Measurements from ENCODE around the gene OR8B2.
A peak's percentile ranks its signal among the peaks of the same experiment; 100 is the strongest.
"Not testable (repeated sequence)": the region's sequence is repeated elsewhere in the genome, so short reads cannot be mapped to it uniquely, and the experiment has no call there.

The OR8B2 gene, protein sequence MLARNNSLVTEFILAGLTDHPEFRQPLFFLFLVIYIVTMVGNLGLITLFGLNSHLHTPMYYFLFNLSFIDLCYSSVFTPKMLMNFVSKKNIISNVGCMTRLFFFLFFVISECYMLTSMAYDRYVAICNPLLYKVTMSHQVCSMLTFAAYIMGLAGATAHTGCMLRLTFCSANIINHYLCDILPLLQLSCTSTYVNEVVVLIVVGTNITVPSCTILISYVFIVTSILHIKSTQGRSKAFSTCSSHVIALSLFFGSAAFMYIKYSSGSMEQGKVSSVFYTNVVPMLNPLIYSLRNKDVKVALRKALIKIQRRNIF

GRCh38 chr11:124384399-124384798 lies at the start of gene OR8B2:
TSS of gene OR8B2 (minus strand) at chr11:124384499. CDS start at chr11:124383343, 1,156 bp downstream.
- DNase-seq = no peak

- no peak for DNase-seq
Observed at GRCh38 chr11:124429599-124429998, 45.3 kb upstream of the OR8B2 start.

- DNase-seq = no peak
Observed at GRCh38 chr11:124424384-124424921, 40.2 kb upstream of the OR8B2 start, which contains the start of gene OR8B4. TSS of gene OR8B4 (minus strand) at chr11:124424871. CDS start at chr11:124424871, 0 bp downstream.

DNA sequence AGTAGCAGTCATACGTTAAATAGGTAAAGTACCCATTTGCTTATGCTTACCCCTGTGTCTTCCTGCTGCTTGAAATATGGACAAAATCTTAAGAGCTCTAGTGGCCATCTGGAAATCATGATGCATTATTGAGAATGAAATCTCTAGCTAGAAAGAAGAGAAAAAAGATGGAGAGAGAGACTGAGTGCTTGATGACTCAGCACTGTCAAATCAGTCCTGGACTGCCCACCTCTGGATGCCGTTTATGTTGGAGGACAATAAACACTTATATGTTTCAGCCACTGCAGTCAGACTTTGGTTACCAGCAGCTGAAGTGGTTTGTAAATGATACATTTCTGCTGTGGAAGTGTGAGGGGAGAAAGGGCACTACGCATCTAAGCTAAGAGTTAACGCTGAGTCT lies 36.7 kb upstream of the OR8B2 start:
- DNase-seq = no peak

DNA sequence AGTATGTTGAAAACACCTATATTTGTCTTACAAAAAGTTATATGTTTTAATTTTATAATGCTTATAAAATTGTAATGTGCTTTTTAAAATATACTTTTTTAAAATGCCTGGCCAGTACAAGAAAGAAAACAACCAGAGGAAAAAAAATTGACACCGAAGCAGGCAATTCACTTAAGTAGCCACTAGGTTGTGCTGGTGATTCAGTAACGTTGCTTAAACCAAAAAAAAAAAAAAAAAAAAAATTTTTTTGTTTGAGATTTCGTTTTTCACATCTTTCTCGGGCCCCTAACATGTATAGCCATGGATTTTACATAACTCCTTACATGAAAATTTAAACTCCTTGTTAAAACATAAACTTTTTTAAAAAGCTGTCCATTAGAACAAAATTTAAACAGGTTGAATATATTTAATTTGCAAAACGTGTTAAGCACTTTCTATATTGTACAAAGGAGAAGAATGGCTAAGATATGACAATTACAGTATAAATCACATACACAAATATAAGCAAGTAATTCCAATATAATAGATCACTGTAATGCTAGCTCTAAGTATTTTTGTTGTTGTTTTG lies 31.1 kb upstream of the OR8B2 start:
- no peak for DNase-seq

DNA sequence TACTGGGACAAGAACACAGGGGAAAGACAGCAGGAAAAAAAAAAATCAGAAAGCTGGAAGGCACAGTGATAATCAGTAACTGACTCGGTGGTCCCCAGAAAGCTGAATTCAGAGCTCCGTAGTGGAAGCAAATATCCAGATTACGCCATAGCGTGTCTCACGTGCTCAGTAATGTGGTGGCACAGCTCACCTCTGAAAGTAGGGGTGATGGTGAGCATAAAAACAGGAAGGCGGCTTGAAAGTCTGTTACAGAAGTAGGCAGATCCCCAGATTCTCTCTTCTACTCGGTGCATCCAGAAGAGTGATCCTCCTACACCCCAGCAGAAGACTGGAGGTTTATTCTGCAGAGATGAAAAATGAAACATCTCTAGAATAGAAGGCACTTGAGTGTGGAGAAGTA lies 25.6 kb upstream of the OR8B2 start:
- DNase-seq = no peak

DNA sequence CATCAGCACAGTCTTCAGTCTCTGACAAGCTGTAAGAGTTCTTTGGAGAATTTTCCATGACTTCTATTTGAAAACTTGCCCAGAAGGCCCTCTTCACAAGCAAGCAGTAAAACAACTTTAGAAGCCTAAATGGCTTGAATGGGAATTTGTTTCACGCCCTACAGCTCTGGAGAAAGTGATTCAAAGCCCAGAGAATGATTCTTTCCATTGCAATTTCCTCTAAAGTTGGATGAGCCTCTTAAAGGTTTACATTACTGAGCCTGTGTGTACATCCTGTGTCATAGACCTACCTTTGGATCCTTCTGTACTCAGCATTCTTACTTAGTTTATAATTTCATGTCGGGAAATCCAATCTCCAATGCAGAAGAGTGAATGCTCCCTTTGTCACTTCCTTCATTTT lies 21.3 kb upstream of the OR8B2 start:
- no peak for DNase-seq

- DNase-seq = not testable (repeated sequence)
Observed at GRCh38 chr11:124403186-124403585, 18.9 kb upstream of the OR8B2 start.

GRCh38 chr11:124402326-124402922 lies 18.1 kb upstream of the OR8B2 start:
- peak; percentile 5 for DNase-seq

DNA sequence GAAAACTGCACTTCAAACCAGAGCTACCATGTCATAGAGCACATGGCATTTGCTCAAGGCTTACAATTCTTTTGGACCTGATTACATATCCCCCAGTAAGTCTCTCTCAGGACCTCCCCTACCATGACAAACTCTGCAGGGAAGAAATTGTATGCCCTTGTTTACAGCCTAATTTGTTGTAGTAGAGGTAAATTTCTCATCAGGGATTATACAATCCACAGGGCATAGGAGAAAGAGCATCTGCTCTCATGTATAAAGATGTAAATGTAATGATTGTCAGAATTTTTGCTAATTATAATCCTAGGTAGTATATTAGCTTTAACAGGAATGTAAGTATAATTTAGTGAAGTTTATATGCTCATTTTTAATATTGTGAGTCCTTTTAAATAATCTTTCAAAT lies 14.6 kb upstream of the OR8B2 start, which contains the start of gene OR8B3:
Gene OR8B3, minus strand, starts transcription at position 101 of the 400 bp plus-strand sequence. CDS start 1,673 bp downstream, outside the sequence.
- DNase-seq = no peak

DNA sequence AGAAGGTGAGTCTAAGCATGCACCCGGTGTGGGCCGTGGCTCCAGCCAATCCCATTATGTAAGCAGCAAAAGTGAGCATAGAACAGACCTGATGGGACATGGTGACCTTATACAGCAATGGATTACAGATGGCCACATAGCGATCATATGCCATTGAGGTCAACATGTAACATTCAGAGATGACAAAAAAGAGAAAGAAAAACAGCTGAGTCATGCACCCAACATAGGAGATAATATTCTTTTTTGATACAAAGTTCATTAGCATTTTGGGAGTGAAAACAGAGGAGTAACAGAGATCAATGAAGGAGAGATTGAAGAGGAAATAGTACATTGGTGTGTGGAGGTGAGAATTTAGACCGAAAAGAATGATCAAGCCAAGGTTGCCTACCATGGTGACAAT lies 12.5 kb upstream of the OR8B2 start:
- not testable (repeated sequence) for DNase-seq

GRCh38 chr11:124394408-124394807 lies 10.1 kb upstream of the OR8B2 start:
- DNase-seq = no peak

- DNase-seq = not testable (repeated sequence)
Observed at GRCh38 chr11:124382857-124383256, 1.4 kb downstream of the OR8B2 start.

GRCh38 chr11:124380585-124380984 lies 3.7 kb downstream of the OR8B2 start:
- no peak for DNase-seq

DNA sequence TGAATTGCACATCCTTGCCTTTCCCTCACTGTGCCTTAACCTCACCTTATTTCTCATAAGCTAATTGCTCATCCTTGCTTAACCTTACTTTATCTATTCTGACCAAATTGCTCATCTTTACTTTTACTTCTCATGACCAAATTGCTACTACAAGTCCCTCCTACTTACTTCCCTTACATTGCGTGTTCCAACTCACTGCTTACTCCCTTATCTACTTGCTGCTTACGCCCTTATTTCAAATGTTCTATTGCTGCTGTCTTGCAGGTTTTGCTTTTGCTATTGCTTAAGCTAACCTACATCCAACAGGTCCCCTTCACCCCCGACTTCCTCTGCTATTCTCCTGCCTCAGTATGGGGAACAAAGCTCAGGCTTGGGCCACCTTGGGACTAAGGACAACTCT lies 8.0 kb downstream of the OR8B2 start:
- DNase-seq = no peak

DNA sequence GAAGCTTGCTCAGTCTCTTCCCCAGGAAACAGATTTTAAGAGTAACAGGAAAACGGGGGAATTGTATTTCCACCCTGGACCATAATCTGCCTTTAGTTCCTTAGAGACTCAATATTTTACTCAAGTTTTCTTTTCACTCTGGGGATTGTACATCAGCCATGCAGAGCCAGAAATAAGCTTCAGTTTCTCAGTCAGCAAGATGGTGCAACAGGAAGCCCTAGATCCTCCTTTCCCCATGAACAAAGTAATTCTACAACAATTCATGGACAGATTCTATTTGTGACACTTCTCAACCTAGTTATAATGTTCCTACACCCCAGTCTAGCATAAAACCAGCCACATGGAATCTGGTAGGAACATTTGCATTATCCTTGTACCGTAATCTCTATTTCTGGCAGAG lies 24.7 kb downstream of the OR8B2 start:
- no peak for DNase-seq

DNA sequence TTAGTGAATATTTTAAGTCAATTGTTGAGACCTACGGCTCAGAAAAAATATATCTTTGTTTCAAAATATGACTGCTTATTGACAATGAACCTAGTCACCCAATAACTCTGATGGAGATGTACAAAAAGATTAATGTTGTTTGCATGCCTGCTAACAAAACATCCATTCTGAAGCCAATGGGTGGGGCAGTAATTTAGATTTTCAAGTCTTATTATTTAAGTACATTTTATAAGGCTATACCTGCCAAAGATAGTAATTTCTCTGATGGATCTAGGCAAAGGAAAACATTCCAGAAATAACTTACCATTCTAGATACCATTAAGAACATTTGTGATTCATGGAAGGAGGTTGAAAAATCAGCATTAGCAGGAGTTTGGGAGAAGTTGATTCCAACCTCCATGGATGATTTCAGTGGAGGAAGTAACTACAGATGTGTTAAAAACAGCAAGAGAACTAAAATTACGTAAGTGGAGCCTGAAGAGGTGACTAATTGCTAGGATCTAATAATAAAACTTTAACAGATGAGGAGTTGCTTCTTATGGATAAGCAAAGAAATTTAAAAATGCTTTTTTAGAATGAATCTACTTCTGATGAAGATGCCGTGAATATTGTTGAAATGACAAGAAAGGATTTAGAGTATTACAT lies 37.9 kb downstream of the OR8B2 start:
- no peak for DNase-seq

- no peak for DNase-seq
Observed at GRCh38 chr11:124344346-124344745, 40.0 kb downstream of the OR8B2 start.

- no peak for DNase-seq
Observed at GRCh38 chr11:124340142-124340447, 44.2 kb downstream of the OR8B2 start.

DNA sequence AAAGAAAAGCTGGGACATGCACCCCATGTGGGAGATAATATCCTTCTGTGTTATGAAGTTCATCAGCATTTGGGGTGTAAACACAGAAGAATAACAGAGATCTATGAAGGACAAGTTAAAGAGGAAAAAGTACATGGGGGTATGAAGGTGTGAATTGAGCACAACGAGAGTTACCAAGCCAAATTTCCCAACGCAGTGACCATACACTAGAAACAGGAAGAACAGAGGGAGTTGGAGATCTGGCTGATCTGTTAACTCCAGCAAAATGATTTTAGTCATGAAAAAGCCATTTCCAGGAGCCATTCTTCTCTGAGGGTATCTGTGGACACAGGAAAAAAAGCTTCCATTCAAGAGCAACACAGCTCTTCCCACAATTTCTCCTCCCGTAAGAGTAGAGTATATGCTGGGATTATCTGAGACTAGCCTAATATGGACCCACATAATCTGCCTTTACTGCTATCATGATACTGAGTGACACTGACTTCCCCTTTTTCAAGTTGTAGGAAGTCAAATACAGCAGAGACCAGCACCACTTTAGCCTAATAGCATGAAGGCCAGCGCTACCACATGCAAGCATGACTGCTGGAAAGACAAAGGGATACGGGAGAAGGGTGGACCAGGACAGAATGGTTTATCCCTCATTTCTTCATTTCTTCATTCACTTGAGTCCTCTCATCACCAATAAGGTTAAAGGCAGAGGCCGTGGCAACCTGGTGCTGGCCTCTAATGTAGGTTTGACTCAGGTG lies 44.7 kb downstream of the OR8B2 start:
- DNase-seq = no peak

Data from activated T-cell treated with anti-CD3 and anti-CD28 coated beads for 4 hours (primary cell).